ENCODE data around the gene SLC2A8. TPM values are rescaled to one million over a fixed set of nuclear protein-coding genes. Genes with fewer than 3 reads are reported as not detected.

SLC2A8 gene
- total RNA-seq, 4 donors from 2014 or later: 19.8 to 31.2 (median 25.7) TPM

GRCh38 chr9:127380479-127380878 lies 16.5 kb upstream of the SLC2A8 start:
- no peak for TF ChIP-seq POLR2A (IDR thresholded peaks at IDR 0.05)
- TF ChIP-seq CTCF (IDR thresholded peaks at IDR 0.05 in 4 of 5, conservative IDR thresholded peaks at IDR 0.05 in 1 of 5): no peak
- Histone ChIP-seq H3K9me3 (peaks cover 0 to 5% (median 0%) of the 10 kb centered on the region in 3 donors), H3K4me1 (no peaks in the 10 kb centered on the region), H3K4me3 (no peak overlapping the region), H3K27ac (no peak overlapping the region), H3K27me3 (no peaks in the 10 kb centered on the region), H3K36me3 (no peaks in the 10 kb centered on the region)
- ATAC-seq (no peak), DNase-seq (no peak)
- in situ Hi-C loops (cut with MboI; ENCODE audit: low sequenced_read_pairs in 4 of 4) (loop anchor here in 1 of 4 donors (25.0 kb wide), 1 partner anchor 443 kb away; no protein-coding TSS in a partner anchor), intact Hi-C loops (cut with DNase I; ENCODE audit: low total_unique reads) (no loop called here)

GRCh38 chr9:127382541-127382940 lies 14.4 kb upstream of the SLC2A8 start:
- Histone ChIP-seq H3K4me3 (no peak overlapping the region), H3K27ac (no peak overlapping the region), H3K4me1 (no peaks in the 10 kb centered on the region), H3K9me3 (peaks cover 0 to 5% (median 0%) of the 10 kb centered on the region in 3 donors), H3K36me3 (no peaks in the 10 kb centered on the region), H3K27me3 (no peaks in the 10 kb centered on the region)
- in situ Hi-C loops (cut with MboI; ENCODE audit: low sequenced_read_pairs in 4 of 4): loop anchor here in 1 of 4 donors (25.0 kb wide), 1 partner anchor 445 kb away; no protein-coding TSS in a partner anchor
- TF ChIP-seq POLR2A (IDR thresholded peaks at IDR 0.05) (no peak), CTCF (IDR thresholded peaks at IDR 0.05 in 4 of 5, conservative IDR thresholded peaks at IDR 0.05 in 1 of 5) (no peak)
- DNase-seq (no peak), ATAC-seq (no peak)
- intact Hi-C loops (cut with DNase I; ENCODE audit: low total_unique reads): no loop called here

DNA sequence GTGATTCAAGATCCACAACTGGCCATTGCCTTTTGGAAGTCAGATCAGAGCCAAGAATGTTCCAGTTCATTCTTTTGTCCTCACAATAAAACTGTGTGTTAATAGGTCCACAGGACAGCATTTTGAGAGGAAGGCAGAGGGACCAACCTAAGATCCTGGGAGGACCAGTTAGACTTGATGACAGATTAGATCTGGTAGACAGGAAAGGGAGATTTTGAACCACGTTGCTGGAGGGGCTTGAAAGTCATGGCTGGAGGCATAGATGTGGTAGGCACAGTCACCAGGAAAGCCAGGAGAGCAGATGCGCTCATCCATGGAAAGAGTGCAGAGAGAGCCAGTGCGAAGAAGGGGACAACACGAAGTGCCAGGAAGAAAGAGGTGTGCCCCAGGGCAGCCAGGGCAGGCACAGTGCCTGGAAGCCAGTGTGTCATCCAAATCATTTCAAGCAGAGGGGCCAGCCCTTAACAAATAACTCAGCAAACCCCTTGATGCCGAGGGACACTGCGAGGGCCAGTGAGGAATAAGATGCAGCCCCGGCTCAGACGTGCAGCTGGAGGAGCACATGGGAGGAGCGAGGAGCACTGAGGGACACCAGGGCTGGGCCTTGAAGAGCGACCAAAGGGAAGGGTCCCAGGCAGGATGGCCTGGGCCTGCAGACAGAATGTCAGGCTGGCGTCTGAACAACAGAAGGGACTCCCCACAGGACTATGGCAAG lies 12.8 kb upstream of the SLC2A8 start:
- Histone ChIP-seq H3K4me3 (no peak overlapping the region), H3K27me3 (no peaks in the 10 kb centered on the region), H3K36me3 (no peaks in the 10 kb centered on the region), H3K27ac (no peak overlapping the region), H3K9me3 (no peaks in the 10 kb centered on the region), H3K4me1 (no peaks in the 10 kb centered on the region)
- in situ Hi-C loops (cut with MboI; ENCODE audit: low sequenced_read_pairs in 4 of 4) (loop anchor here in 1 of 4 donors (25.0 kb wide), 1 partner anchor 447 kb away; no protein-coding TSS in a partner anchor), intact Hi-C loops (cut with DNase I; ENCODE audit: low total_unique reads) (no loop called here)
- no peak for DNase-seq
- TF ChIP-seq CTCF (IDR thresholded peaks at IDR 0.05 in 4 of 5, conservative IDR thresholded peaks at IDR 0.05 in 1 of 5): no peak
- TF ChIP-seq POLR2A (IDR thresholded peaks at IDR 0.05): no peak
- ATAC-seq: no peak

DNA sequence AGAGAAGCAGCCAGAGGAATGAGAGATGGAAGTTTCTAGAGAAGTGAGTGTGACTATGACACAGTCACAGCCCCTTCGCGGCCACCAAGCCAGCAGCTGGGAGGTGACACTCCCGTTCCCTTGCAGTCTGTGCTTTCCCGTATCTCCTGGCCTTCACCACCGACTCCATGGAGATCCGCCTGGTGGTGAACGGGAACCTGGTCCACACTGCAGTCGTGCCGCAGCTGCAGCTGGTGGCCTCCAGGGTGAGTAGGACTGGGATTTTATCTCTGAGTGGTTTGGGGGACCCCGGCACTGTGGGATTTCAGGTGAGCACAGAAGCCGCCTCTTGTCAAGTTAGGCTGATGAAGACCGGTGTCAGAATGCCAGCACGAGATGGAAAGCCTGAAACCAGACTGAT lies 12.1 kb upstream of the SLC2A8 start:
- intact Hi-C loops (cut with DNase I; ENCODE audit: low total_unique reads): no loop called here
- Histone ChIP-seq H3K4me3 (no peak overlapping the region), H3K27me3 (no peaks in the 10 kb centered on the region), H3K27ac (no peak overlapping the region), H3K36me3 (no peaks in the 10 kb centered on the region), H3K9me3 (no peaks in the 10 kb centered on the region), H3K4me1 (no peaks in the 10 kb centered on the region)
- DNase-seq (no peak), ATAC-seq (no peak)
- in situ Hi-C loops (cut with MboI; ENCODE audit: low sequenced_read_pairs in 4 of 4): loop anchor here in 1 of 4 donors (25.0 kb wide), 1 partner anchor 448 kb away; no protein-coding TSS in a partner anchor
- no peak for TF ChIP-seq POLR2A (IDR thresholded peaks at IDR 0.05)
- TF ChIP-seq CTCF (IDR thresholded peaks at IDR 0.05 in 4 of 5, conservative IDR thresholded peaks at IDR 0.05 in 1 of 5): no peak
